TTC549 (cell line): Measurements from ENCODE around the gene MSL1.
A peak's percentile ranks its signal among the peaks of the same experiment; 100 is the strongest.
"Not testable (repeated sequence)": the region's sequence is repeated elsewhere in the genome, so short reads cannot be mapped to it uniquely, and the experiment has no call there.

Experiments
- FAIRE-seq: peaks from 2 replicates; lab custom pipeline; 2012; peaks lifted over from hg19 to GRCh38; lab: Jason Lieb, UNC

The MSL1 gene

DNA sequence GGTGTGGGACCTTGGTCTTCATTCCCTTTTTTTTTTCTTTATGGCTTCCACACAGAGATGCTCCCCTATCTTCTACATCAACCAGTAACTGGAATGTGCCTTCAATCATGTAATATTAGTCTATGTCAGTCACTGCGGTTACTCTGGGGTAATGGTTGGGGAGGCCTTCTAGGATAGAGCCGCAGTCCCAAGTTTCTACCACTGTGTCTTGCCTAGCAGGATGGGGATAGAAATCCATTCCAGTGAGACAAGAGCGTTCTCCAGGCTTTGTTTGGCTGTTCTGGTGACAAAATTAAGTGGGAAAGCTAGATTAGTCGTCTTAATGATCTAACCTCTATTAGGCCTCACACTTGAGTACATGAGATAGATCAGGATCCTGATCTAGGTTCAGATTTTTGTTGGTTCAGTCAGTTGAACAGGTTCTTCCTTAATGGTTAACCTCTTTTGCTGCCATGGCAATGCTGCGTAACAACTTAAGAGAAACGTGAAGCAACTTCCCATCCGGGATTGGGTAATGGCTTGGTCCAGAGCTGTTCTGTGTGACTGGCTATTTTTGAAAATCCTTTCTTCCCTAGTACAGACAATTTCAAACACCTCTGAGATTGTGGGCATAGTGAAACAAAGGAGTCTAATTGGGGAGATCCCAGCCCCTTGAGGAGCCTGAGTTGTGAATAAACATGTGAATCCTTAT, 8.7 kb downstream of the MSL1 start:
- no peak for FAIRE-seq

DNA sequence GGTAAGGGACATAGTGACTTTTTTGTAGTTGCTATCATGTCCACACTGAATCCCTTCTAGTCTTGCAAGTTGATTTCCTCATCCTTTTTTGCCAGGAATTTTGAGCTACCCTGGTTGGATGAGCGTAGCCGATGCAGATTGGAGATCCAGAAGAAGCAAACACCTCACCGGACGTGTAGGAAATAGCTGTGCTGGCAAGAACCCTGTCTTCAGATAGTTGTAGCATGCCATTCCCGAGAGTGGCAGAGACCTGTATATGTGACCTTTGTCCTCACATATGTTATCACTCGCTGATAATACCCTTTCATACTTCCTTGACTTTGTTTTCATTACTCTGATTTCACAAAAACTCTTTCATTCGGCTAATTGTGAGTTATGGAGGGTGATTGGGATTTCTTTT, 12.4 kb downstream of the MSL1 start:
- FAIRE-seq, result no peak

DNA sequence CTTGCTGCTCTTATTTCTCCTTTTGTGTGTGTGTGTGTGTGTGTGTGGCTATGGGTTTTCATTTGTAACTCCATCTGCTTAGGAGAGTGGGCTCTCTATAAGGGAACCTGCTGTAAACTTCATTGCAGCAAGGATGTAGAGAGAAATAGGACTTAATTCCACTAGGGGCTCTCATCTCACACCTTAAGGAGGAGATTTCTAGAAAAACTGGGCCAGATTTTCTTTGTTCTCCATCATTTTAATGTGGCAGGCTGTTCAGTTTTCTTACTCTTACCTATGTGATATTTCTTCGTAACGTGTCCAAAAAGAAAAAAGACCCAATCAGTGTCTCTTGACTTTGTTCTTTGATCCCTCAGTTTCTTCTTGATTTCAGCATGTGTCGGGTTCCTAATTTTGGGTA, 14.0 kb downstream of the MSL1 start:
- no peak for FAIRE-seq

DNA sequence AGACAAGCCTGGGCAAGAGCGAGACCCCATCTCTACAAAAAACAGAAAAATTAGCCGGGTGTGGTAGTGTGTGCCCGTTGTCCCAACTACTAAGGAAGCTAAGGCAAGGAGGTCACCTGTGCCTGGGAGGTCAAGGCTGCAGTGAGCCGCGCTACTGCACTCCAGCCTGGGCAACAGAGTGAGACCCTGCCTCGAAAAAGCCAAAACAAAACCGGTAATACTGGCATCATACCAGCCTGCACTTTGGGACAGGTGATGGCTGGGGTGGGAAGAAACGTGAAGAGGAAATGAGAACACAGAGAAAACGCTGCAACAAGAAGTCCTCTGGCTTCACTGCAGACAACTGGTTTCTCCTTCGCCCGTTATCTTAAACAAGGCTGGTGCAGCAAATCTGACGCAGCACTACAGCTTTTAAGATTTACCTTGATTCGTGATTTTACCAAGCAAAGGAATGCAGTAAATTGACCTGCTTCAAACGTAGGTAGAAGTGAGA, 17.8 kb downstream of the MSL1 start:
- no peak for FAIRE-seq

- FAIRE-seq, result not testable (repeated sequence)
Observed at GRCh38 chr17:40143166-40143565, 21.4 kb downstream of the MSL1 start.

DNA sequence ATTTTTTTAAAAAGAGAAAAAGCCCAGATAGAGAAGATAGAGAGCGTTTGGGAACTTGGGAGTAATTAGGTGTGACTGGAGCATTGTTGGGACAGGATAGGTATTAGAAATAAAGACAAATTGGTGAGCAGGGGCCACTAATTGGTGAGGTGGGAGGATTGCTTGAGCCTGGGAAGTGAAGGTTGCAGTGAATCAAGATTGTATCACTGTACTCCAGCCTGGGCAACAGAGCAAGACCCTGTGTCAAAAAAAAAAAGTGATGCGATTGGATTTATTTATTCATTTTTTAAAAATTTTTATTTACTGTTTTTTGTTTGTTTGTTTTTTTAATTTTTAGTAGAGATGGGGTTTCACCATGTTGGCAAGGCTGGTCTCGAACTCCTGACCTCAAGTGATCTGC, 23.7 kb downstream of the MSL1 start:
- no peak for FAIRE-seq

- no peak for FAIRE-seq
Observed at GRCh38 chr17:40148527-40148926, 26.8 kb downstream of the MSL1 start.

DNA sequence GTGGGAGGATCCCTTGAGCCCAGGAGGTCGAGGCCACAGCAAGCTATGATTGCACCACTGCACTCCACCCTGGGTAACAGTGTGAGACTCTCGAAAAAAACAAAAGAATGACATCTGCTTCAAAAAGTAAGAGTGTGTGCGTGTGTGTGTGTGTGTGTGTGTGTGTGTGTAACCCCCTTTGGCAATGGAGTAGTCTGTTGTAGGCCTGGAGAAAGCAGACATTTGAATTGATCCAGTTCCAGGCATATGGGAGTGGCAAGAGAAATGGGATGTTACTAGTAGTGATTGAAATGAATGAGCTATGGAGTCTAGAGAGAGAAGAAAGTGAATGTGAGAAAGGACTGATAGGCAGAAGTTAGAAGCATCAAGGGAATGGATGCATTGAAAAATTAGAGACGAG, 28.5 kb downstream of the MSL1 start:
- no peak for FAIRE-seq

- no peak for FAIRE-seq
Observed at GRCh38 chr17:40151414-40151963, 29.7 kb downstream of the MSL1 start.

- FAIRE-seq, result no peak
Observed at GRCh38 chr17:40153603-40154236, 31.9 kb downstream of the MSL1 start.

DNA sequence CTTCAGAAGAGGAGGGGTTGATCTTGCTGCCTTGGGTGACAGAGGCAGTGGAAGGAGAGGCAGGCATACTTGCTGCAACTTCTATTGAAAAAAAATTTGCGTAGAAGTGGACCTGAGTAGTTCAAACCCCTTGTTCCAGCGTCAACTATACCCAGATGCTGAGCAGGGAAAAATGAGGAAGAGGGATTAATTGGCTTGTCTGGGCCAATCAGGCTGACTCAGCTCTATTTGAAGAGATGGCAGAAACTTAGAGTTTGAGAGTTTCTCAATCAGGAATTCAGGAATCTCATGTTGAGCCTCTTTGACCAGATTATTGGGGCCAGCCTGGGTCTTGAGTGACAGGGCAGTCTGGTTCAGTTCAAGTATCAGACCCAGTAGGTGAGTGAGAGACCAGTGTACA, 36.2 kb downstream of the MSL1 start:
- FAIRE-seq, result no peak

- FAIRE-seq, result no peak
Observed at GRCh38 chr17:40158438-40159013, 36.8 kb downstream of the MSL1 start.

DNA sequence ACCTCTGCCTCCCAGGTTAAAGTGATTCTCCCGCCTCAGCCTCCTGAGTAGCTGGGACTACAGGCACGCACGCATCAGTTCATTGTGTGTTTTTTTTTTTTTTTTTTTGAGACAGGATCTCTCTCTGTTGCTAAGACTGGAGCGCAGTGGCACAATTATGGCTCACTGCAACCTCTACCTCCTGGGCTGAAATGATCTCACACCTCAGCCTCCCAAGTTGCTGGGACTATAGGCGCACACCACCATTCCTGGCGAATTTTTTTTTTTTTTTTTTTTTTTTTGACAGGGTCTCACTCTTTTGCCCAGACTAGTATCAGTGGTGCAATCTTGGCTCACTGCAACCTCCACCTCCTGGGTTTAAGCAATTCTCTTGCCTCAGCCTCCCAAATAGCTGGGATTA, 37.7 kb downstream of the MSL1 start:
- FAIRE-seq, result no peak

- FAIRE-seq, result no peak
Observed at GRCh38 chr17:40167685-40168261, 46.0 kb downstream of the MSL1 start.

- peak; percentile 62 for FAIRE-seq
Observed at GRCh38 chr17:40168262-40168832, 46.6 kb downstream of the MSL1 start.

GRCh38 chr17:40170325-40170724, 48.6 kb downstream of the MSL1 start:
- no peak for FAIRE-seq

DNA sequence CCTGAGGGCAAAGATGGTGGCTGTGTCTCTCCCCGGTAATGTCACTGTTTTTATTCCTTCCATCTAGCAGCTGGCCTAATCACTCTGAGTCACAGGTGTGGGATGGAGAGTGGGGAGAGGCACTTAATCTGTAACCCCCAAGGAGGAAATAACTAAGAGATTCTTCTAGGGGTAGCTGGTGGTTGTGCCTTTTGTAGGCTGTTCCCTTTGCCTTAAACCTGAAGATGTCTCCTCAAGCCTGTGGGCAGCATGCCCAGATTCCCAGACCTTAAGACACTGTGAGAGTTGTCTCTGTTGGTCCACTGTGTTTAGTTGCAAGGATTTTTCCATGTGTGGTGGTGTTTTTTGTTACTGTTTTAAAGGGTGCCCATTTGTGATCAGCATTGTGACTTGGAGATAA, 50.0 kb downstream of the MSL1 start:
- FAIRE-seq, result no peak

DNA sequence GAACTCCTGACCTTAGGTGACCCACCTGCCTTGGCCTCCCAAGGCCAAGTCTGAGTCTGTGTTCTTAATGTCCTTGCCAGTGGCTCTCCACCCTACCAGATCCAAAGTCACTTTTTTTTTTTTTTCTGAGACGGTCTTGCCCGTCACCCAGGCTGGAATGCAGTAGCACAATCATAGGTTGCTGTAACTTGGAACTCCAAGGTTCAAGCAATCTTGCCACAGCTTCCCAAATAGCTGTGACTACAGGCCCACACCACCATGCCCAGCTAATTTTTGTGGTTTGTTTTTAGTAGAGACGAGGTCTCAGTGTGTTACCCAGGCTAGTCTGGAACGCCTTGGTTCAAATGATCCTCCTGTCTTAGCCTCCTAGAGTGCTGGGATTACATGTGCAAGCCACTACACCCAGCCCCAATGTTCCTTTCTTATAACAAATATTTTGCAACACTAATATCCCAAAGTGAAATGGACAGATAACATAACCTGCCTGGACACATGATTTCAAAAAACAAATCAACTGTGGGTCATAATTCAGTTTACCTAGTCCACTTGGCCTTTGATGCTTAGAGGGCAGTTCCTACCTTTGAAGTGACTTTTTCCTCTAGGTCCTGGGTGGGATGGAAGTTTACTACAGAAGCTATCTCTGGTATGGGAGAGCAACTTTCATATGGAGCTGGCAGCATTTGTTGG, 51.5 kb downstream of the MSL1 start:
- FAIRE-seq, result no peak

DNA sequence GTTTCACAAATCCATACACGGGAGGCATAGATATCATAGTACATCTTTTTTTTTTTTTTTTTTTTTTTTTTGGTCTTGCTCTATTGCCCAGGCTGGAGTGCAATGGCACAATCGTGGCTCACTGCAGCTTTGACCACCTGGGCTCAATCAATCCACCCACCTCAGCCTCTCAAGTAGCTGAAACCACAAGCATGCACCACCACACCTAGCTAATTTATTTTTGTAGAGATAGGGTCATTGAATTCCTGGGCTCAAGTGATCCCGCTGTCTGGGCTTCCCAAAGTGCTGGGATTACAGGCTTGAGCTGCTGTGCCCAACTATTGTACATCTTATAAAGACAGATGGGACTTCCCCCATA, 52.0 kb downstream of the MSL1 start:
- FAIRE-seq, result no peak

GRCh38 chr17:40174514-40174913, 52.7 kb downstream of the MSL1 start:
- no peak for FAIRE-seq

GRCh38 chr17:40175928-40176753, 54.4 kb downstream of the MSL1 start:
- FAIRE-seq, result no peak
